H9 (cell line): ENCODE results near the gene RNF114. TPM values are rescaled to one million over a fixed set of nuclear protein-coding genes. Genes with fewer than 3 reads are reported as not detected.
"Not testable (repeated sequence)": the region's sequence is repeated elsewhere in the genome, so short reads cannot be mapped to it uniquely, and the experiment has no call there.

ENCODE experiments used
- DNase-seq: peaks from one replicate; pipeline ENCODE4 v3.0.0-alpha.2; 2017
- H2AFZ ChIP-seq: one replicate; pipeline ENCODE4 v1.6.1; 2013; ENCODE audit warnings: mild to moderate bottlenecking, low read length, control low read depth, moderate library complexity
- H2AK5ac ChIP-seq: 2 replicates; pipeline ENCODE4 v1.6.1; 2013; ENCODE audit warnings: low read length, control low read depth, mixed read lengths; ENCODE audit not compliant: insufficient read length
- H2BK120ac ChIP-seq: one replicate; pipeline ENCODE4 v1.6.1; 2013; ENCODE audit warnings: low read depth, mild to moderate bottlenecking, low read length, control low read depth, inconsistent platforms; ENCODE audit not compliant: poor library complexity, severe bottlenecking
- H2BK12ac ChIP-seq: 2 replicates; pipeline ENCODE4 v1.6.1; 2013; ENCODE audit warnings: low read length, control low read depth, mixed read lengths, low read depth; ENCODE audit not compliant: insufficient read length
- H2BK15ac ChIP-seq: 2 replicates; pipeline ENCODE4 v1.6.1; 2013; ENCODE audit warnings: low read depth, low read length, control low read depth
- H2BK20ac ChIP-seq: one replicate; pipeline ENCODE4 v1.6.1; 2013; ENCODE audit warnings: low read depth, mild to moderate bottlenecking, low read length, control low read depth, inconsistent platforms; ENCODE audit not compliant: poor library complexity, severe bottlenecking
- H2BK5ac ChIP-seq: 2 replicates; pipeline ENCODE4 v1.6.1; 2013; ENCODE audit warnings: low read length, control low read depth, mixed read lengths; ENCODE audit not compliant: insufficient read length
- H3K14ac ChIP-seq: 2 replicates; pipeline ENCODE4 v1.6.1; 2013; ENCODE audit warnings: low read length, control low read depth; ENCODE audit not compliant: insufficient read depth
- H3K18ac ChIP-seq: 2 replicates; pipeline ENCODE4 v1.6.1; 2013; ENCODE audit warnings: low read depth, mild to moderate bottlenecking, mixed read lengths, low read length, control low read depth; ENCODE audit not compliant: insufficient read length
- H3K23ac ChIP-seq: 2 replicates; pipeline ENCODE4 v1.6.1; 2013; ENCODE audit warnings: low read length, control low read depth, mixed read lengths, low read depth; ENCODE audit not compliant: insufficient read length
- H3K23me2 ChIP-seq: 2 replicates; pipeline ENCODE4 v1.6.1; 2013; ENCODE audit warnings: low read depth, mild to moderate bottlenecking, mixed read lengths, low read length, control low read depth; ENCODE audit not compliant: insufficient read length, poor library complexity, severe bottlenecking
- H3K27ac ChIP-seq: 2 replicates; pipeline ENCODE4 v1.5.1; 2013; ENCODE audit warnings: low read length, control low read depth, mixed read lengths, low read depth; ENCODE audit not compliant: insufficient read length
- H3K27me3 ChIP-seq: 2 replicates; pipeline ENCODE4 v1.6.1; 2013; ENCODE audit warnings: low read length, control low read depth, inconsistent platforms; ENCODE audit not compliant: insufficient read depth
- H3K4ac ChIP-seq: 2 replicates; pipeline ENCODE4 v1.6.1; 2013; ENCODE audit warnings: low read depth, mild to moderate bottlenecking, control low read depth, inconsistent platforms, low read length, moderate library complexity
- H3K4me1 ChIP-seq: 2 replicates; pipeline ENCODE4 v1.6.1; 2013; ENCODE audit warnings: low read length, control low read depth, inconsistent platforms; ENCODE audit not compliant: insufficient read depth
- H3K4me2 ChIP-seq: 2 replicates; pipeline ENCODE4 v1.6.1; 2013; ENCODE audit warnings: low read length, control low read depth, mixed read lengths; ENCODE audit not compliant: insufficient read length, insufficient read depth
- H3K56ac ChIP-seq: 2 replicates; pipeline ENCODE4 v1.6.1; 2013; ENCODE audit warnings: low read depth, mild to moderate bottlenecking, mixed read lengths, low read length, control low read depth; ENCODE audit not compliant: insufficient read length
- H3K79me1 ChIP-seq: 2 replicates; pipeline ENCODE4 v1.6.1; 2013; ENCODE audit warnings: low read depth, mild to moderate bottlenecking, moderate library complexity, low read length, control low read depth, inconsistent platforms; ENCODE audit not compliant: insufficient read depth, poor library complexity, severe bottlenecking
- H3K79me2 ChIP-seq: 2 replicates; pipeline ENCODE4 v1.6.1; 2013; ENCODE audit warnings: low read length, control low read depth, inconsistent platforms; ENCODE audit not compliant: insufficient read depth
- H3K9ac ChIP-seq: 2 replicates; pipeline ENCODE4 v1.6.1; 2013; ENCODE audit warnings: low read length, control low read depth, mixed read lengths; ENCODE audit not compliant: insufficient read length; ENCODE audit errors: extremely low read depth
- H3K9me3 ChIP-seq: one replicate; pipeline ENCODE4 v1.6.1; 2013; ENCODE audit warnings: low read depth, low read length, inconsistent platforms; ENCODE audit not compliant: control insufficient read depth
- H3T11ph ChIP-seq: one replicate; pipeline ENCODE4 v1.6.1; 2013; ENCODE audit warnings: mild to moderate bottlenecking, low read length, control low read depth, inconsistent platforms
- H4K20me1 ChIP-seq: one replicate; pipeline ENCODE4 v1.6.1; 2013; ENCODE audit not compliant: control insufficient read depth, insufficient read length, insufficient read depth
- H4K5ac ChIP-seq: 2 replicates; pipeline ENCODE4 v1.6.1; 2013; ENCODE audit warnings: low read depth, mild to moderate bottlenecking, mixed read lengths, low read length, control low read depth; ENCODE audit not compliant: insufficient read length
- H4K8ac ChIP-seq: replicated peaks from 2 replicates; pipeline ENCODE4 v1.6.1; 2013; ENCODE audit warnings: low read length, control low read depth, mixed read lengths, low read depth; ENCODE audit not compliant: insufficient read length
- H4K91ac ChIP-seq: 2 replicates; pipeline ENCODE4 v1.6.1; 2013; ENCODE audit warnings: low read depth, mild to moderate bottlenecking, moderate library complexity, mixed read lengths, low read length, control low read depth; ENCODE audit not compliant: insufficient read length
- H3K27ac Mint-ChIP-seq, 3 experiments: 2 replicates in 2 of 3; 3 replicates in 1 of 3; pipeline ENCODE4 v1.8.0; 2020 to 2021; ENCODE audit warnings: mixed read lengths in 3 of 3, mild to moderate bottlenecking in 1 of 3, moderate library complexity in 1 of 3
- H3K27me3 Mint-ChIP-seq: 2 replicates; pipeline ENCODE4 v1.8.0; 2021; ENCODE audit warnings: low read depth, mild to moderate bottlenecking, moderate library complexity, mixed read lengths
- H3K36me3 Mint-ChIP-seq, 3 experiments: 2 replicates in 2 of 3; 3 replicates in 1 of 3; pipeline ENCODE4 v1.8.0; 2020 to 2021; ENCODE audit warnings: low read depth in 3 of 3, mixed read lengths in 3 of 3; ENCODE audit not compliant: insufficient read depth in 1 of 3
- H3K4me1 Mint-ChIP-seq, 2 experiments: 2 replicates each; pipeline ENCODE4 v1.8.0; 2020; ENCODE audit warnings: mixed read lengths in 2 of 2
- H3K4me3 Mint-ChIP-seq, 2 experiments: 2 replicates in 1 of 2; 3 replicates in 1 of 2; pipeline ENCODE4 v1.8.0; 2020 to 2021; ENCODE audit warnings: mild to moderate bottlenecking in 2 of 2, mixed read lengths in 2 of 2, moderate library complexity in 1 of 2
- H3K9me3 Mint-ChIP-seq, 2 experiments: 2 replicates in 1 of 2; 3 replicates in 1 of 2; pipeline ENCODE4 v1.8.0; 2020; ENCODE audit warnings: mild to moderate bottlenecking in 2 of 2, mixed read lengths in 2 of 2, moderate library complexity in 1 of 2
- WGBS: extraction: QIAGEN DNeasy Blood & Tissue Kit; methylation state at CpG from one replicate; pipeline ENCODE4 v1.1.7; 2013; ENCODE audit warnings: missing lambda C conversion rate, low lambda C conversion rate, mixed read lengths; ENCODE audit not compliant: insufficient read length; ENCODE audit errors: extremely low coverage; 5-methylcytosine and 5-hydroxymethylcytosine counted together
- total RNA-seq: library from RNA; stranded (reverse); gene quantifications from 2 replicates; pipeline ENCODE4 v1.2.1, GENCODE V29; 2021
- TF ChIP-seq, protein P1 (sequence below): fragments of 200-600 bp; sonication (generic); conservative IDR thresholded peaks from 3 replicates; pipeline ENCODE4 v1.8.0; 2021; ENCODE audit warnings: antibody characterized with exemption, mild to moderate bottlenecking

Gene RNF114
- total RNA-seq, 1 experiment from 2014 or later: 75.5 TPM

DNA sequence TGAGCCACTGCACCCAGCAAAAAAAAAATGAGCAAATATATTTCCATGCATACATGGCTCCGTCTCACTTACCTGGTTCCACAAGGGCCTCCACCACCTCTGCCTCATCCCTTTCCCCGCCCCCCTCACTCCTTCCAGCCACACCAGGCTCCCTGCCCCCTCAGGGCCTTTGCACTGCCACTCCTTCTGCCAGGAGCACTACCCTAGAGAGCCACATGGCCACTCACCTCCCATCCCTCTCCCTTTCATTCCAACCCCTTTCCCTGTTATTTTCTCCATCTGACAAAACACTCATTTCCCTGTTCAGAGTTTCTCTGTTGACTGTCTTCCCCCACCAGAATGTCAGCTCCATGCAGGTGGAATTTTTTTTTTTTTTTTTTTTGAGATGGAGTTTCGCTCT lies 59.4 kb downstream of the RNF114 start:
- DNase-seq: no peak
- H4K8ac ChIP-seq: no peak overlapping the region
- no peaks in the 10 kb centered on the region for H3K79me1 ChIP-seq
- no peaks in the 10 kb centered on the region for H3K9me3 ChIP-seq
- no peak overlapping the region for H4K5ac ChIP-seq
- no peak overlapping the region for H3T11ph ChIP-seq
- H2AK5ac ChIP-seq: no peak overlapping the region
- TF ChIP-seq, protein P1, sequence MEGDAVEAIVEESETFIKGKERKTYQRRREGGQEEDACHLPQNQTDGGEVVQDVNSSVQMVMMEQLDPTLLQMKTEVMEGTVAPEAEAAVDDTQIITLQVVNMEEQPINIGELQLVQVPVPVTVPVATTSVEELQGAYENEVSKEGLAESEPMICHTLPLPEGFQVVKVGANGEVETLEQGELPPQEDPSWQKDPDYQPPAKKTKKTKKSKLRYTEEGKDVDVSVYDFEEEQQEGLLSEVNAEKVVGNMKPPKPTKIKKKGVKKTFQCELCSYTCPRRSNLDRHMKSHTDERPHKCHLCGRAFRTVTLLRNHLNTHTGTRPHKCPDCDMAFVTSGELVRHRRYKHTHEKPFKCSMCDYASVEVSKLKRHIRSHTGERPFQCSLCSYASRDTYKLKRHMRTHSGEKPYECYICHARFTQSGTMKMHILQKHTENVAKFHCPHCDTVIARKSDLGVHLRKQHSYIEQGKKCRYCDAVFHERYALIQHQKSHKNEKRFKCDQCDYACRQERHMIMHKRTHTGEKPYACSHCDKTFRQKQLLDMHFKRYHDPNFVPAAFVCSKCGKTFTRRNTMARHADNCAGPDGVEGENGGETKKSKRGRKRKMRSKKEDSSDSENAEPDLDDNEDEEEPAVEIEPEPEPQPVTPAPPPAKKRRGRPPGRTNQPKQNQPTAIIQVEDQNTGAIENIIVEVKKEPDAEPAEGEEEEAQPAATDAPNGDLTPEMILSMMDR: no peak
- H3K4me1 ChIP-seq: peaks cover 2% of the 10 kb centered on the region; the same call in 1 of the 2 replicates
- H3K79me2 ChIP-seq: no peaks in the 10 kb centered on the region
- H2BK15ac ChIP-seq: no peak overlapping the region
- H3K23ac ChIP-seq: no peak overlapping the region
- H3K56ac ChIP-seq: no peak overlapping the region
- H3K27ac ChIP-seq: no peak overlapping the region
- no peaks in the 10 kb centered on the region for H3K27me3 ChIP-seq
- Mint-ChIP-seq H3K9me3 (no peaks in the 10 kb centered on the region), H3K4me1 (peaks cover 11 to 28% of the 10 kb centered on the region in 2 experiments), H3K4me3 (no peak overlapping the region), H3K36me3 (no peaks in the 10 kb centered on the region), H3K27me3 (no peaks in the 10 kb centered on the region; the same call in none of the 2 replicates), H3K27ac (no peak overlapping the region)
- H4K91ac ChIP-seq: no peak overlapping the region
- H3K9ac ChIP-seq: no peak overlapping the region
- H2BK20ac ChIP-seq: no peak overlapping the region
- H2BK120ac ChIP-seq: no peak overlapping the region
- H2BK5ac ChIP-seq: no peak overlapping the region
- no peak overlapping the region for H2BK12ac ChIP-seq
- H3K4me2 ChIP-seq: no peak overlapping the region
- no peak overlapping the region for H3K18ac ChIP-seq
- no peaks in the 10 kb centered on the region for H3K23me2 ChIP-seq
- no peak overlapping the region for H3K14ac ChIP-seq
- H2AFZ ChIP-seq: no peak overlapping the region
- H4K20me1 ChIP-seq: no peaks in the 10 kb centered on the region
- no CpG with 5 or more reads among the region's 3 CpGs for WGBS
- no peak overlapping the region for H3K4ac ChIP-seq

DNA sequence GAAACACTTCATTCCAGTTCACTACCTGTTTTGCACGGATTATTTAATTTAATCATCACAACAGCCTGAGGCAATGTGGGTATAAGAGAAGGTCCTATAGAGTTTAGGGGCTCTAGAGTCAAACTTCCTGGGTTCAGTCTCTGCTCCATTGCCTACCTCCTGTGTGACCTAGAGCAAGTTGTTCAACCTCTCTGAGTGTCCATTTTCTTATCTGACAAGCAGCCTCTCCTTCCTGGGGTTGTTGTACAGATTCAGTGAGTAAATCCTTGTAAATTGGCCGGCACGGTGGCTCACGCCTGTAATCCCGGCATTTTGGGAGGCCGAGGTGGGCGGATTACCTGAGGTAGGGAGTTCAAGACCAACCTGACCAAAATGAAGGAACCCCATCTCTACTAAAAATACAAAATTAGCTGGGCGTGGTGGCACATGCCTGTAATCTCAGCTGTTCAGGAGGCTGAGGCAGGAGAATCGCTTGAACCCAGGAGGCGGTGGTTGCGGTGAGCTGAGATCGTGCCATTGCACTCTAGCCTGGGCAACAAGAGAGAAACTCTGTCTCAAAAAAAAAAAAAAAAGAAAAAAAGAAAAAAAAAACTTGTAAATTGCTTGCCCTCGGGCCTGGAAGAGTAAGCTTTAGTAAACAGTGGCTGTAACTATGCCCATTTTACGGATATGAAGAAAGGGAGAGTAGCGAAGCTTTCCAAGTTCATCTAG lies 62.4 kb downstream of the RNF114 start:
- not testable (repeated sequence) for H3K4me3 Mint-ChIP-seq, H3K4me1 Mint-ChIP-seq, H4K8ac ChIP-seq, H3K27ac Mint-ChIP-seq, H3K27ac ChIP-seq, H3K14ac ChIP-seq, H3K79me2 ChIP-seq, H3K27me3 ChIP-seq, H3K4ac ChIP-seq, H3K18ac ChIP-seq, H3K4me2 ChIP-seq, H3K4me1 ChIP-seq, H4K5ac ChIP-seq, H2AFZ ChIP-seq, H3K79me1 ChIP-seq, H3K56ac ChIP-seq, H4K20me1 ChIP-seq, H2BK15ac ChIP-seq, H3K36me3 Mint-ChIP-seq, H4K91ac ChIP-seq, H3K9ac ChIP-seq, H3K9me3 Mint-ChIP-seq, H2BK5ac ChIP-seq, H3K27me3 Mint-ChIP-seq, H2BK12ac ChIP-seq, H2BK20ac ChIP-seq, H2AK5ac ChIP-seq, DNase-seq, H3T11ph ChIP-seq, H3K23me2 ChIP-seq, H3K9me3 ChIP-seq, H3K23ac ChIP-seq, H2BK120ac ChIP-seq
- no CpG with 5 or more reads among the region's 15 CpGs for WGBS
